ELF-1 (cell line): ENCODE data around the gene HAPSTR1.

Experiments used
- DNase-seq: peaks from one replicate; pipeline ENCODE4 v3.0.0-alpha.2; 2016; ENCODE audit warnings: low read depth, low spot score

HAPSTR1 gene

DNA sequence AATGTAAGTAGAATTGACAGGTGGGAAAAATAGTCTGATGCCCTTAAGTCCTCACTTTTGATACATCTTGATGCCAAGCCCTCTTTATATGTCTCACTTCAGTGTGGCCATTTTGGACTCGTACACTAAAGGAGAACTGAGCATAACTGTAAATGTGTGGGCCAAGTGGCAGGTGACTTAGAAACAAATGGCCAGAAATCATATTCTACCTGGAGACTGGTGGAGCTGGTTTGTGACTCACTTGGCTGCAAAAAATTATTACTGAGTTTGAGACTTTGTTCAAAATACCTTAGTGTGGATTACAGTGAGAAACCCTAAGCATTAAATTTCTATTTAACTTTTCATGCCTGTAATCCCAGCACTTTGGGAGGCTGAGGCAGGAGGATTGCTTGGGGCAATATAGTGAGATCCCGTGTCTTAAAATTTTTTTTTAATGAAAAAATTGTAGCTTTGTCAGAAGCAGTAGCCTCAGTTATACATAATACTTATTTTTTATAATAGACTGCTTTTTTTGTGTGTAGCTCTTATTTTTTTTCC, 5.0 kb downstream of the HAPSTR1 start:
- no peak for DNase-seq

GRCh38 chr16:9097266-9098219, 6.1 kb downstream of the HAPSTR1 start:
- DNase-seq: no peak

DNA sequence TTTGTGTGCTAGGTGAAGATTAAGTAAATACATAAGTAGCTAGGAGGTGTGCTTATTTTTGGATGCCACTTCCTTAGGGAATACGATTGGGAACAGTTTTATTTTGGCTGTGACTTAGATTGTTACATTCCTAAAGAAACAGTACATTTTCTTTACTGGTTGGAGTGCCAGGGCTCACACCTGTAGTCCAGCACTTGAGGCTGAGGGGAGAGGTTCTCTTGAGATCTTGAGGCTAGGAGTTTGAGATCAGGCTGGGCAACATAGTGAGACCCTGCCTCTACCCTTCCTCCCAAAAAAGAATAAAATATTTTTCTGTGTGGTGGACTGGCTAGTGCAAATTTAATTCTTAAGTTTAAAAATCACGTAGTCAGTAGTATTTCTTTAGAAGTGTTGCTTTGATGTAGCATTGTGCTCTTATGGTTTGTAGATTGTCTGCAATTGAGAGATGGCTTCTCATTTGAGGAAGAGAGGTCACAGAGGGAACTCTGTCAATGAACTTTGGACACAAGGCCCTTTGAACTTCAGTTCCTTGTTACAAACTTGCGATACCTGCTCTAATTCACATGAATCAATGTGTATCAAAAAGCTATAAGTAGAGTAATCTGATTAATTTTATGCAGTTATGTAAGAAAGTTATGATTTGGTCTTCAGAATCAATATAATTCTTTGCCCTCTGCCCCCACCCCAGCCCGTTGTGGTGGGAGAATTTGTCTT, 7.1 kb downstream of the HAPSTR1 start:
- DNase-seq: no peak

- DNase-seq: no peak
These were observed 7.7 kb downstream of the HAPSTR1 start for GRCh38 chr16:9099131-9099625.

DNA sequence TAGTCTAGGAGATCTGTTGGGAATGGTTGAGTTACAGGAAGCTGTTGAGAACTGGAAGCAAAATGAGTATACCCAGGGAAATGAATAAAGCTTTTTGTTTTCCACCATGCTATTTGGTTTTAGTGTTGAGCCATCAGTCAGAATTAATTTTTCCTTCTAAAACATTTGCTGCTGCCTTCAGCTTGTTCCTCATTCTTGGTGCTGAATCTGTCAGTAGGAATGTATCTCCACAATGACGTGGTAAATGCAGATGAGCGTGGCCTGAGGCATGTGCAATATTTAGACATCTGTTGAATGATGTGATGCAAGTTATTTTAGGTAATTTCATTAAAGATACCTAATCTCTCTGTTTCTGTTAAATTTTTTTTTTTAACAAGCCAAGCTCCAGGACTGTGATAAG, 10.9 kb downstream of the HAPSTR1 start:
- no peak for DNase-seq

- DNase-seq: no peak
These were observed 11.5 kb downstream of the HAPSTR1 start for GRCh38 chr16:9102943-9103342.

- DNase-seq: no peak
These were observed 12.1 kb downstream of the HAPSTR1 start for GRCh38 chr16:9103546-9103945.

DNA sequence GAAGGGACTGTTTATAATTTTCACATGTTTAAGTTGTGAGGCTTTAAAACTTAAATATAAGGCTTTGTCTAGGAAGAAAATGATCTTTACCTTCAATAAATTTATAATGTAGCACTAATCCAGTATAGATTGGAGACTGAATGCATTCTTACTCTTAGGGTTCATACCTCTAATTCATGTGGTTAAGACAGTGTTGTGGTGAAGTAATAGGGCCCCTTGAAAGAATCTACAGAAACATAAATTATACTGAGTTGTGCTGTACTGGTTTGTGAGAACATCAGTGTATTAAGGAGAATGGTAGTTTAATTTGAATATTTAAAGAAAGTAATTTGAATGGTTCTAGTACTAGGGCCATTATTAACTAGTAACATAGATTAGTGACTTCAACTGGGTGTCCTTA, 13.7 kb downstream of the HAPSTR1 start:
- no peak for DNase-seq

- DNase-seq: no peak
These were observed 15.9 kb downstream of the HAPSTR1 start for GRCh38 chr16:9107025-9107970.

DNA sequence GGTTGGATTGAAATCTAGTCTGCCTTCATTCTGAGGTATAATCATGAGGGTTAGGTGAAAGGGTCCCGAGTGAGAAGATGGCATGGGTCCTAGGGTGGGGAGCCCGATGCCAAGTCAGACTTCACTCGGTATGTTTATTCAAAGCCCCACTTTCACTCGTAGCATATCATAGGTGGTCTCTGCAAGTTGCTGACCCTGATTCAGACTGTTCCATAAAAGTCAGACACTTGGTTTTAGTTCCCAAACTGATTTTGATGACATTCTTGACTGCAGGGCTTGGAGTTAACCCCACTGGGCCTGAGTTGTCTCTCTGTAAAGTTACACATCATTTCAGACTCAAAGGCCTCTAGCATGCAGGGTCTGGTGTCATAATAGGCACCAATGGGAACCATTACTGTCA, 17.8 kb downstream of the HAPSTR1 start:
- no peak for DNase-seq

DNA sequence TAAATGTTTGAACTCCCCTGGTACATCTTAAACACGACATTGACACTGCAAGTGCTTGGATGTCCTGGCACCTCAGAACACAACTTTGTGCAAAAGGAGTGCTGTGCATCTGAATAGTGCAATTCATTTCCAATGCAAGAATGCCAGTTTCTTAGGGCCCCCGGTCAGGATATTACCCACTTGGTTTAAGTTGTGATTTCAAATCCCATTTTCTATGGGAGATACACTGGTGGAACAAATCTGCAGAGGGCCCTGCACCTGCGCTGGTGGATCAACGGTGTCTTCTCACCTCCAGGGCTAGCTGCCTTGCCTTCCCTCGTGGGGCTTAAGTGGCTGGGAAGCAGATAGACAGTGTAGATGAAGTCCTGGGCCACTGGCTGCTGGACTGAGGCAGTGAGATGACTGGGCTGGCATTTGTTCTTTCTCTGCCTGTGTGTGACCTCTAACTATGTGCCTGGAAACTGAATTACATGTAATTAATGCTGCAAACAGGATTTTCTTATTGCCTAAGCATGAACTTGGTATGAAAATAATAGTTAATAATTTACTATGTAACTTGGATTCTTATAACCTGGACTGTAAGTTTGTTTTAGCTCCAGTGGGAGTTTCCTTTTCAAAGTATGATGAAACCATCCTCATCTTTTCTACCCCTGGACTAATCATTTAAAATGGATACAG, 20.9 kb downstream of the HAPSTR1 start:
- DNase-seq: no peak

DNA sequence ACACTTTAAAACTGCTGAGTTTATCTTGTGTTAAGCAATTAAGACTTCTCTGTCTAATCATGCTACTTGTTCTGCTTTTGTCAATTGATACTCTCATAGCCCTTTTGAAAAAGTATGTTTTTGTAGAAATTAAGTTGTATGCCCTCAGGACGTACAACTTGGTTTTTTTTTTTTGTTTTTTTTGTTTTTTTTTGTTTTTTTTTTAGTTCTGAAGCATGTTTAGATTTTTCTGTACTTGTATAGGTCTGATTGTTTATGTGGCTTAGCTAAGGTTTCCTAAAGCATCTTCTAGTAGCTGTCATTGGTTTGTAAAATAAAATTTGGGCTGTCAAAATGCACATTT, 21.4 kb downstream of the HAPSTR1 start:
- no peak for DNase-seq

GRCh38 chr16:9113707-9114106, 22.3 kb downstream of the HAPSTR1 start:
- no peak for DNase-seq

DNA sequence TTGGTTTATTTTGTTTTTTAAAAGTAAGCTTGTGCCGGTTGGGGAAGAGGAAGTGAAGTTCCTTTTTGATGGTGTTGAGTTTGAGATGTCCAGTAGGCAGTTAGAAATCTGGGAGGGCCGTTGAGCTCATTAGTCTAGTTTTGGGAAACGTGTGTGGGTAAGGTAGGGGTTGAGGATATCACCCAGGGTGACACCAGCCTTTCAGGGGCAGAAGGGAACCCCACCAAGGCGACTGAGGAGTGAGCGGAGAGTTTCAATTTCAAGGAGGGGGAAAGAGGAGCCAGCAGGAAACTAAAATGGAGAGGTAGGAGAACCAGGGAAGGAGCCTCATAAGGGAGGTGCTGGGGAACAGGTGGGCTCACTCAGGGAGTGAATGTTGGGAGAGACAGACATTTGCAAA, 22.7 kb downstream of the HAPSTR1 start:
- DNase-seq: no peak

GRCh38 chr16:9114842-9115241, 23.4 kb downstream of the HAPSTR1 start:
- no peak for DNase-seq

GRCh38 chr16:9115277-9115676, 23.8 kb downstream of the HAPSTR1 start:
- DNase-seq: no peak

DNA sequence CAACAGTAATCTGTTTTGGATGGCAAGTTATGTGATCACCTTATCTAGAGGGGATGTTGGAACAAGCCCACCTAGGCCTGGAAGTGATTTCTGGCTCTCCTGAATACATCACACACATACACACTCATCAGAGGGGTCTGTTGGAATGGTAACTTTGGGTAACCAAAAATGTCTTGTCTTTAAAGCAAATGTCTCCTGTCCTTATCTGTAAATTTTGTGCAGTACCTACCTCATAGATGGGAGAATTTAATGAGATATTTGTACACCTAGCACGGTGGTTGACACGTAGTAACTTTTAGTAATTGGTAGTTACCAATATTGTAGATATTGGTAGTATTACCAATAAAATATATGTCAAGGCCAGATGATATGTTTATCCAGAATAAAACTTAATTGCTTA, 24.7 kb downstream of the HAPSTR1 start:
- no peak for DNase-seq

- DNase-seq: no peak
These were observed 26.7 kb downstream of the HAPSTR1 start for GRCh38 chr16:9118170-9118569.

- no peak for DNase-seq
These were observed 28.4 kb downstream of the HAPSTR1 start for GRCh38 chr16:9119795-9120194.

DNA sequence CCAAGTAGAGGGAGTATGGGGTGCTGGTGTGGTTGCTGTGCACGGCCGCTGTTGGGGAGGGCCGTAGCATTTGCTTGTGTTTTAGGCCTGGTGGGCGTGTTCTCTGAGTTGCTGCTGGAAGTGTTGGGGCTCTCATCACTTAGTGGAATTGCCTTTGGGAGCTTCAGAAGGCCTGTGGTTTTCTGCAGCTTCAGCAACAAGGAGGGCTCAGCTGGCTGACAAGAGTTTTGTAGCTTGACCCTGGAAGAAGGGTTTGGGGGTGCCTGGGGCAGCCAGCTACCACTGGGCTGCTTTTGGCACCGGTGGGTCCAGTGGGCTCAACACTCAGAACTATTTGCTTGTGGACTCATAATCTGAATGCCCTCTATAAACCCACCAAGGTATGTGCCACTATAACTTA, 30.9 kb downstream of the HAPSTR1 start:
- no peak for DNase-seq

DNA sequence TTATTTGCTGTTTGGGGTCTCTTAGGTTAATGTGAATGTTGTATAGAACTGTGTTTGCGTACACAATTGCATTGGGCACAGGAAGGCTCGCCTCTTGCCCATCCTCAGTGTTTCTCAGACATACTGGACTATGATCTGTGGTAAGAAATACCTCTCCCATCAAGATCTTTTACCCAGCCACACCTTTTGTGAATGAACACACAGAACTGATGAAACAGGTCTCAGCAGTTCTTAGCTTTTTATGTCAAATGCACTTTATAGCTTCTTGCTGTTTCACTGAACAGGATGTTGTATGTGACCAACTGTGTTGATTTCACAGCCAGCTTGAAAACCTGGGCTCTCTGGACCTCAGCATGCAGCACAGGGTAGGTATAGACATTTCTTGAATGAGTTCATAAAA, 31.5 kb downstream of the HAPSTR1 start:
- DNase-seq: no peak
